K562 treated with DMSO at 1 percent for 48 hours (cell line): Measurements from ENCODE around the gene SEMA3B. TPM values are rescaled to one million over a fixed set of nuclear protein-coding genes. Genes with fewer than 3 reads are reported as not detected.

ENCODE experiments used
- total RNA-seq: library from RNA; unstranded; fragments of 300-600 nt; gene quantifications from 2 replicates; pipeline ENCODE4 v1.2.3, GENCODE V29; 2022; ENCODE audit warnings: low replicate concordance; ENCODE audit errors: extremely low read depth

Gene SEMA3B
- not detected in 2 replicates for total RNA-seq

GRCh38 chr3:50268703-50269451, at the start of gene SEMA3B:
Gene SEMA3B, plus strand, starts transcription at chr3:50269147. Its CDS starts 94 bp downstream, at chr3:50269241.

GRCh38 chr3:50235716-50236483, 33.0 kb upstream of the SEMA3B start, which contains the start of gene GNAI2:
Gene GNAI2, plus strand, starts transcription at chr3:50236204. Its CDS starts 132 bp downstream, at chr3:50236336.

DNA sequence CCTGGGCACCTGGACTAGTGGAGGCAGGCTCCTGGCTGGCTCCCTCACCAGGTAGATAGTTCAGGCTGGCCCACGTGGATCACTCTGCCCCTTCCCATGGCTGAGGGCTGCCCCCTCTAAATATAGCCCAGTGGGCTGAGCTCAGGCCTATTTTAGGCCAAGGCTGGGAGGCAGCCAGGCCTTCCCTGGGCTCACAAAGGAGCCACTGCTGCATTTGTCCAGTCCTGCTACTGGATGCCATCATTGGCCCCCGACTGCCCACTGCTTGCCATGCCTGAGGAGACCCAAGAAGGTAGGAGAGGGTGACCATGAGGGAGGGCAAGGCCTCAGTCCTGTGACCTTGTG, 9.9 kb downstream of the SEMA3B start, which contains the start of gene LSMEM2:
Gene LSMEM2 (plus strand): TSS at position 208 of the 345 bp plus-strand sequence. CDS start 27 bp downstream, at position 235.

GRCh38 chr3:50292159-50293078, 23.5 kb downstream of the SEMA3B start, which contains the start of gene IFRD2:
Gene IFRD2, minus strand, starts transcription at chr3:50292429. Its CDS starts 155 bp downstream, at chr3:50292274.

DNA sequence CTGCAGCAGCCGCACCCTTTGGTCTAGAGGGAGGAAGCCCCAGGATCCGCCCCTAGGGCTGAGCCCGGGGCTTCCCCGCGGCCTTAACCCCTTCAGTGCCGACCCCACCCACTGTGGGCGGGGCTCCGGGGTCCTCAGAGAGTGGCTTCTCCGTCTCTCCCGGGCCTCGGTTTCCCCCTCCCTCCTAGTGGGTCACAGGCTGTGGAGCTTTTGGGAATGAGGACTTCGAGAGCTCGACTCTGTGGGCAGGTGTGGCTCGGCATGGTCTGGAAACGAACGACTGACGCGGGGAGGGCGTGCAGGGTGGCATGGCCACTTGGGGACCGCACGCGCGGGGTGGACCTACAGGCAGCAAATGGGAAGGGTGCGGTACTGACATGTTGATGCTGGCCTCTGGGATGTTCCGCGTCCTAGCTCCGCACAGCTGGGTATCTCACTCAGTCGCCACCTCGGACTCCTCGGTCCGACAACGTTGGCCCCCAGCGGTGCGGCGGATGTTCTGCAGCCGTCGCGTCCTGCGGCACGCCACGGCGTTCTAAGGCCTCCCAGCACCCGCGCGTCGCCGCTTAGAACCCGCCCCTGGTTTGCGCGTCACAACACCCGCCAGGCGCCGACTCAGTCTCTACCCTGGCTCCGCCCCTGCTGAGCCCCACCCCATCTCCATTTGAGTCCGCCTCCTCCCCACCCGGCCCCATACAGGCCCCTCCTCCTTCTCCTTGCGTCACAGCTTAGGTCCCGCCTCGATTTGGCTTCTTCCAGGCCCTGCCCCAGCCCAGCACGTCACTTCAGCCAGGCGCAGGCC, 30.1 kb downstream of the SEMA3B start, which contains the start of the genes HYAL3 and NAA80:
Gene HYAL3 (minus strand): TSS at position 570 of the 802 bp plus-strand sequence. CDS start 3,803 bp downstream, outside the sequence.
Gene NAA80 (minus strand): TSS at position 570 of the 802 bp plus-strand sequence. CDS start 1,942 bp downstream, outside the sequence.

GRCh38 chr3:50303013-50303815, 34.3 kb downstream of the SEMA3B start, which contains the start of gene HYAL1:
Gene HYAL1, minus strand, starts transcription at chr3:50303574. Its CDS starts 618 bp downstream, at chr3:50302956.

DNA sequence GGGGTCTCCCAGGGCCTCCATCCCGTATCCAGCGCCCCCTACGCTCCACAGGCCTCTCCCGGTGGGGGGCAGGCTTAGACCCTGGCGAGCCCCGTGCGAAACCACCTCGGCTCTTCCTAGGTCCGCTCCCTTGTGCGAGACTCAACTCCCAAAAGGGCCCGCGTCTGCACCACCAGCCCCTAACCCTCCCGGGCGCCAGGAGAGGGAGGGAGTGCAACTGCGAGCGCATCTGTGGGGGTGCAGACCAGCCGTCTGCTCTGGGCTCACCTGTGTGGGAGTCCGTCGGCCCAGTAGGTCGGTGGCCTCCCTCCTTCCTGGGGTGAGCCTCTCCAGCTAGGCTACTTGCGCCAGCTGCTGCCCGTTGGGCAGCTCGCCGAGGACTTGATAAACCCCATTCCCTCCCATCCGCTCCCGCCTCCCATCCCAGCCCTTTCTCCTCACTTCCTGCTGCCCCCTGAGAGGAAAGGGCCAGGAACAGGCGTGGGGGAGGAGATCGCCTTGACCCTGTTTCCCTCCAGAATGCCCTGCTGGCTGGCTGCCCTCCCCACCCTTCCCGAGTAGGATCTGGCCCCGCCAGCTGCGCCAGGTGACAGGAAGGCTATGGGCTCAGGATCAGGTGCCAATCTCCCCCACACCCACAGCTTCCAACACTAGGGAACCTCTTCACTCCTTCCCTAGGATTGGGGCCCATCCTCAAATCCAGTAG, 53.6 kb downstream of the SEMA3B start, which contains the start of gene HYAL2:
Gene HYAL2 (minus strand): TSS at position 360 of the 706 bp plus-strand sequence. CDS start 2,256 bp downstream, outside the sequence.

Other genes starting within 250 kb of the SEMA3B start
- not detected in 2 replicates for gene RBM5, start 180.2 kb upstream of the SEMA3B start, total RNA-seq
- gene SEMA3F, start 113.8 kb upstream of the SEMA3B start, total RNA-seq: not detected in 2 replicates
- gene GNAT1, start 77.5 kb upstream of the SEMA3B start, total RNA-seq: not detected in 2 replicates
- gene SLC38A3, start 63.9 kb upstream of the SEMA3B start, total RNA-seq: not detected in 2 replicates
- gene GNAI2, start 32.9 kb upstream of the SEMA3B start, total RNA-seq: not detected in 2 replicates
- gene LSMEM2, start 9.9 kb downstream of the SEMA3B start, total RNA-seq: not detected in 2 replicates
- gene IFRD2, start 23.3 kb downstream of the SEMA3B start, total RNA-seq: not detected in 2 replicates
- not detected in 2 replicates for gene HYAL3, start 30.3 kb downstream of the SEMA3B start, total RNA-seq
- gene NAA80, start 30.3 kb downstream of the SEMA3B start, total RNA-seq: not detected in 2 replicates
- gene HYAL1, start 34.4 kb downstream of the SEMA3B start, total RNA-seq: not detected in 2 replicates
- not detected in 2 replicates for gene HYAL2, start 53.6 kb downstream of the SEMA3B start, total RNA-seq
- gene TUSC2, start 59.1 kb downstream of the SEMA3B start, total RNA-seq: not detected in 2 replicates
- gene RASSF1, start 71.7 kb downstream of the SEMA3B start, total RNA-seq: not detected in 2 replicates
- not detected in 2 replicates for gene ZMYND10, start 76.6 kb downstream of the SEMA3B start, total RNA-seq
- gene NPRL2, start 81.6 kb downstream of the SEMA3B start, total RNA-seq: not detected in 2 replicates
- gene CYB561D2, start 81.7 kb downstream of the SEMA3B start, total RNA-seq: not detected in 2 replicates
- gene TMEM115, start 90.4 kb downstream of the SEMA3B start, total RNA-seq: not detected in 2 replicates
- not detected in 2 replicates for gene CACNA2D2, start 234.5 kb downstream of the SEMA3B start, total RNA-seq